Measurements from ENCODE around the gene ACTG1.
"Not testable (repeated sequence)": the region's sequence is repeated elsewhere in the genome, so short reads cannot be mapped to it uniquely, and the experiment has no call there.

ACTG1 gene

DNA sequence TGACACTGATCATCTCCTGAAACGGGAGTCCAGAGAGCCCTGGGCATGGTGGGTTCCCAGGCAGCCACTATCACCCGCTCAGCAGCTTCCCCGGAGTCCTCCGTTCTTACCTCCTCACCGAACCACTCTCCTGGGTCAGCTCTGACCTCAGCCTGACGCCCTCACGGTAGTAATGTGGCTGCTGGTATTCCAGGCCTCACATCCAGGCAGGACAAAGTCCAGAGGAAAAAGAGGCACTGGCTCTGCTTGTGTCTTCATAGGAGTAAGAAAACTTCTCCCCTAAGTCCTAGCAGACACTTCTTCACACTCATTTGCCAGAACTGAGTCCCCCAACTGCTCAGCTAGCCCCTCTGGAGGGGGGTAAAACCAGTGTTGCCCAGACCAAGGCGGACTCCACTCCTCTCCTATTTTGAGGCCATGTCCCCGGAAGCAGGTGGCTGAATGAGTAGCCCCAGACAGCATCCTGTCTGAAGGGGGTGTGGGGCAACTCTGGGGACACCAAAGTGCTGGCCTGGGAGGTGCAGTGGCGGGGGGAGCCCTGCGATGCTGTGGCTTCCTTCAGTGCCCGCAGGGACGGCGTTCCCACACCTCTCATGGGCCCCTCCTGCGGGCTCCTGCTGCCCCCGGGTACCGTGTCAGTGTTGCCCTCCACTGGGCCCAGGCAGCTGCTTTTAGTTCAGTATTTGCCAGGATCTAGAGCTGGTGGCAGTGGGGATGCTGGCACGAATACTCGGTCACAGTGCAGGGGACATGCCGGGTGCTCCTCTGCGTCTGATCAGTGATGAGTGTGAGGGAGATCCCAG is 20.9 kb upstream of the ACTG1 start:
- no peak for DNase-seq (ENCODE audit: extremely low read depth in 1 of 2, low read depth in 1 of 2)

GRCh38 chr17:81532490-81533287 is 20.1 kb upstream of the ACTG1 start:
- DNase-seq (ENCODE audit: extremely low read depth in 1 of 2, low read depth in 1 of 2), result no peak

- DNase-seq (ENCODE audit: extremely low read depth in 1 of 2, low read depth in 1 of 2), result not testable (repeated sequence)
These were observed 19.4 kb upstream of the ACTG1 start for GRCh38 chr17:81531998-81532404.

- not testable (repeated sequence) for DNase-seq (ENCODE audit: extremely low read depth in 1 of 2, low read depth in 1 of 2)
These were observed 18.4 kb upstream of the ACTG1 start for GRCh38 chr17:81531013-81531412.

DNA sequence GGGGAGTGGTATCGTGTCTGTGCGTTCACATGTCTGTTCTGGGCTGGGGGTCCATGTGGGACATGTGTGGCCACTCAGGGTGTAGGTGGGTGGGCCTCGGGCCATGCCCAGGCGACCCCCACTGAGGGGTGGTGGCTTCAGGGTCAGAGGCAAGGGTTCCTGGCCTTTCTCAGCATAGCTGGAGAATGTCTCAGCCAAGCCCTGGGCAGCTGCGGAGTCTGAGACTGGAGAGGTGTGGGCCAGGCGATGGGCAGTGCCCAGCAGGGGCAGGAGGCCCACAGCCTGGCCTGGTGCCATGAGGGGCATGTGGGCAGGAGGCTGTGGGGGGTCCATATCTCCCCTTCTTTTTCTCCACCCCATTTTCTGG is 16.8 kb upstream of the ACTG1 start:
- DNase-seq (ENCODE audit: extremely low read depth in 1 of 2, low read depth in 1 of 2), result no peak

DNA sequence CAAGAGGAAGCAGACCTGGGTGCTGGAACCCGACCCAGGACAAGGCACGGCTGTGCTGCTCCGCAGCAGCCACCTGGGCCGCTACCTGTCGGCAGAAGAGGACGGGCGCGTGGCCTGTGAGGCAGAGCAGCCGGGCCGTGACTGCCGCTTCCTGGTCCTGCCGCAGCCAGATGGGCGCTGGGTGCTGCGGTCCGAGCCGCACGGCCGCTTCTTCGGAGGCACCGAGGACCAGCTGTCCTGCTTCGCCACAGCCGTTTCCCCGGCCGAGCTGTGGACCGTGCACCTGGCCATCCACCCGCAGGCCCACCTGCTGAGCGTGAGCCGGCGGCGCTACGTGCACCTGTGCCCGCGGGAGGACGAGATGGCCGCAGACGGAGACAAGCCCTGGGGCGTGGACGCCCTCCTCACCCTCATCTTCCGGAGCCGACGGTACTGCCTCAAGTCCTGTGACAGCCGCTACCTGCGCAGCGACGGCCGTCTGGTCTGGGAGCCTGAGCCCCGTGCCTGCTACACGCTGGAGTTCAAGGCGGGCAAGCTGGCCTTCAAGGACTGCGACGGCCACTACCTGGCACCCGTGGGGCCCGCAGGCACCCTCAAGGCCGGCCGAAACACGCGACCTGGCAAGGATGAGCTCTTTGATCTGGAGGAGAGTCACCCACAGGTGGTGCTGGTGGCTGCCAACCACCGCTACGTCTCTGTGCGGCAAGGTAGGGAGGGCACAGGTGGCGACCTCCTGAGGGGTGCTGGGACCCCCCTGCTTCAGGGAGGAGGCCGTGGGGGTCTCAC is 16.2 kb upstream of the ACTG1 start:
- DNase-seq (ENCODE audit: extremely low read depth in 1 of 2, low read depth in 1 of 2), result no peak

GRCh38 chr17:81528384-81528650 is 15.7 kb upstream of the ACTG1 start:
- no peak for DNase-seq (ENCODE audit: extremely low read depth in 1 of 2, low read depth in 1 of 2)

DNA sequence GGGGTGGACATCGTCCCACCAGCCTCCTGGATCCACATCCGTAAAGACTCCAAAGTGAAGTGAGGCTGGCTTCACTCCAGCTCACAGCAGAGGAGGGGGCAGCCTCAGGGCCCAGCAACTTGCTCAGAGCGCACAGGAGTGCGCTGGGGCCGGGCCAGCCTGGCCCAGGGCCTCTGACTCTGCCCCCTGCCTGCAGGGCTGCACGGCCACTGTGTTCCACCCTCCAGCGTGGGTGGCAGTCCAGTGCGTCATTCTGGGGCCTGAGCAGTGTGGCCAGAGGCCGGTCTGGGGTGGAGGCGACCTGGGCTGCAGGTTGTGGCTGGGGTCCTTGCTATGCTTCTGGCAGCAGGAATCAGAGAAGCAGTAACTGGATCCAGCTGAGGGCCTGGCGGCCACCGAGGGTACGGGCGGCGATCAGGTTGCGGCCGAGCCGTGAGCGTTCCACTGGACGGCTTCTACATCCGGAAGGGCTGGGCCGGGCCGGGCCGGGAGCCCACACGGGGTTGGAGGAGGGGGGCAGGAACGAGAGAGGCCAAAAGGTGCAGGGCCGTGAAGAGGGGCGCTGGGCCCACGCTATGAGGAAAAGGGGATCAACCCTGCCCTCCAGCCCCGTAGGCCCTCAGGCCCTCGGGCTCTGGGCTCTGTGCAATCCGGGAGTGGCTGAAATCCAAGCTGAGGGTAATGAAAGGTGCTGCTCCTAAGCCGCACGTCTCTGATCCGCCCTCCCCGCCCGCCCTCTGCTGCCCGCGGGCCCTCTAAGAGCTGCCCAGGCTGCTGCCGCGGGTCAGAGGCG is 15.2 kb upstream of the ACTG1 start, which contains the start of gene FSCN2:
Gene FSCN2 (plus strand): TSS at position 787 of the 793 bp plus-strand sequence. CDS start 155 bp downstream, outside the sequence.
- no peak for DNase-seq (ENCODE audit: extremely low read depth in 1 of 2, low read depth in 1 of 2)

DNA sequence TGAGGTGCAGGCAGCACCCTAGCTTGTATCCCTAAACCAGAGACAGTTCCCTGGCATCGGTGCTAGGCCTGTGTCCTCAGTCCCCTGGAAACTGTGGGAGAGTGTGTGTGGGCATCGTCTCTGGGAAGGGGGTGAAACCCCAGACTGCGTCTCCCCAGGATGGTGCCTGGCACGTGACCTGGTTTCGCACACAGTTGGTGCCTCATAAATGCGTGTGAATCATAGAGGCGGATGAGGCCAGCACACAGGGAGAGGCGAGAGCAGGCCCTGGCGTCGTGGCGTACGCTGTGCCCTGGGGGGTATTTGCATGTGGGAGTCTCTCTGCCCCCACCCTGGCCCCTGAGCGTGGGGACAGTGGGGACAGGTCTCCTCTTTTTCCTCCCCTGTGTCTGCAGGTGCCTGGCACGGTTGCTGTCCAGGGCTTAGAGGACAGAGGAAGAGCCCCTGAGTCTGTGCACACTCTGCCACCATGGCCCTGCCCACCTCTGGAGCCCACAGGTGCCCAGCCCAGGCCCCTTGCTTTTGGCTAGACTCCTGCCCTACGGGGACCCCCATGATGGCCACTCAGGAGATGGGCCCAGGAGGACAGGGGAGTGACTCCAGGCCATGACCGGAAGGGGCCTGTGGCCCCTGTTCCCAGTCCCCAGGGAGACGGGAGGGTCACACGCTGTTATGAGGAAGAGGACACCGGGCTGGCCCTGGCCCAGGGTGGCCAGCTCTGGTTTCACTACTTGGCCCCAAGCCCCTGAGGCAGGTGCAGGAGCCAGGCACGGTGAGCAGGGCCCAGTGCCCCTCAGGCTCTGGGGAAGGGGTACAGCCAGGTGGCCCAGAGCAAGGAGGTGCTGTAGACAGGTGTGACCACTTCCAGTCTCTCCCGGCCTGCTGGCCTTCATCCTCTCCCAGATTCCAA is 14.3 kb upstream of the ACTG1 start:
- no peak for DNase-seq (ENCODE audit: extremely low read depth in 1 of 2, low read depth in 1 of 2)

GRCh38 chr17:81524865-81525159 is 12.2 kb upstream of the ACTG1 start:
- DNase-seq (ENCODE audit: extremely low read depth in 1 of 2, low read depth in 1 of 2), result no peak

DNA sequence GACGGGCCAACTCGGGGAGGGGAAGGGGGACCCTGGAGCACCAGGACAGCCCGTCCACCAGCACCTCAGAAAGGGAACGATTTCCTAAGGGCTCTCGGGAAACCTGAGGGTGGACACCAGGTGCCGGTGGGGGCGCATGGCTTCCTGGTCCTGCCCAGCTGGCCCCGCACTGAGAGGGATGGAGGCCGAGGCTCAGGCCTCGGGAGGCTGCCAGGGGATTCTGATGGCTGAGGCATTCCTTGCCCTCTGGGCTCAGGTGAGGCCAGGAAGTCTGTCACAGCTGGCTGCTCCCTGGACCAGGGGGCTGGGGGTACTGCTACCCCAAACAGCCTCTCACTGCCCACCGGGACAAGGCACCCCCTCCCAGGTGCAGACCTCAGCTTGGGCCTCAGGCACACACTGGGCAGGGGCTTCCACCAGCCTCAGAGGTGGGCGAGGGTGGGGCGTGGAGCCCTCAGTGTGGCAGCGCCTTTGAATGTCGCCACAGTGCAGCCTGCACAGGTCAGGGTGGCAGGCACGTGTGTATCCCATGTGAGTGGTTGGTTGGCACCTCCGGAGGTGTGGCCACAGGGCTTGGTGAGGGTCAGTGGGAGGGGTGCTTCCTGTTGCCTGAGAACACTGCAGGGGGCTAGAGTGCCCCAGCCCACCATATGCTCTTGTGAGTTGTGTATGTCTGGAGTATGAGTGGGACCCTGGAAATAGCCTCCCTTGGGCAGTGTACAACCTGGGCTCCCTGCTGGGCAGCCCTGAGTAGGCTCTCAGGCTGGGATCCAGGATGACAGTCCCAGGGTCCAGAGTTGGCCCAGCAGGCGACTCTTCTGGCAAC is 11.7 kb upstream of the ACTG1 start:
- no peak for DNase-seq (ENCODE audit: extremely low read depth in 1 of 2, low read depth in 1 of 2)

DNA sequence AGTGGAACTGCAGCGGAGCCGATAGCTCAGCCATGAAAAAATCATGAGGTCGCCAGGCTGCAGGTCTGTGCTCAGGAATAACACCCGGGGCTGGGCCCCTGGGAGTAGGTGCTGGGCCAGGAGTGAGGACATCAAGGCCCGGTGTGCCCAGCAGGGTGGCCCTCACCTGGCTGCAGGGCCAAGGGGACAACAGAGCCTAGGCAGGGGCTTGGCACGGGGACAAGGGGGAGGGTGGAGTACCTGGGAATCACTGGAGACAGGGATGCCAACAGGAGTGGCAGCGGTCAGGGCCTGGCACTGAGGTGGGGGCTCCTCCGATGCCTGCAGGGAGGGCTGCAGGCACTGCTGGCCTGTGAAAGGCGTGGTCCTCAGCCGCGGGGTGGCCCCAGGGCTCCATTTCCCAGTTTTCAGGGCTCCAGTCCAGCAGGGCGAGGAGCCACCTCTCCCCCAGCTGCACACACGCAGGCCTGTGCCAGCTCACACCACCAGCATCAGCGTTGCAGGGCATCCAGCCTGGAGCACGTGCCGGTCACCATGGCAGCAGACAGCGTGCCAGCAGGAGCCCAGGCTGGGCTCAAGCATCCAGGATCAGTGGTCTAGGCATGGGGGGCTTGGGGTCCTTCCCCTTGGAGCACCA is 10.9 kb upstream of the ACTG1 start:
- DNase-seq (ENCODE audit: extremely low read depth in 1 of 2, low read depth in 1 of 2), result no peak

GRCh38 chr17:81522491-81523401 is 10.1 kb upstream of the ACTG1 start:
- DNase-seq (ENCODE audit: extremely low read depth in 1 of 2, low read depth in 1 of 2), result no peak

DNA sequence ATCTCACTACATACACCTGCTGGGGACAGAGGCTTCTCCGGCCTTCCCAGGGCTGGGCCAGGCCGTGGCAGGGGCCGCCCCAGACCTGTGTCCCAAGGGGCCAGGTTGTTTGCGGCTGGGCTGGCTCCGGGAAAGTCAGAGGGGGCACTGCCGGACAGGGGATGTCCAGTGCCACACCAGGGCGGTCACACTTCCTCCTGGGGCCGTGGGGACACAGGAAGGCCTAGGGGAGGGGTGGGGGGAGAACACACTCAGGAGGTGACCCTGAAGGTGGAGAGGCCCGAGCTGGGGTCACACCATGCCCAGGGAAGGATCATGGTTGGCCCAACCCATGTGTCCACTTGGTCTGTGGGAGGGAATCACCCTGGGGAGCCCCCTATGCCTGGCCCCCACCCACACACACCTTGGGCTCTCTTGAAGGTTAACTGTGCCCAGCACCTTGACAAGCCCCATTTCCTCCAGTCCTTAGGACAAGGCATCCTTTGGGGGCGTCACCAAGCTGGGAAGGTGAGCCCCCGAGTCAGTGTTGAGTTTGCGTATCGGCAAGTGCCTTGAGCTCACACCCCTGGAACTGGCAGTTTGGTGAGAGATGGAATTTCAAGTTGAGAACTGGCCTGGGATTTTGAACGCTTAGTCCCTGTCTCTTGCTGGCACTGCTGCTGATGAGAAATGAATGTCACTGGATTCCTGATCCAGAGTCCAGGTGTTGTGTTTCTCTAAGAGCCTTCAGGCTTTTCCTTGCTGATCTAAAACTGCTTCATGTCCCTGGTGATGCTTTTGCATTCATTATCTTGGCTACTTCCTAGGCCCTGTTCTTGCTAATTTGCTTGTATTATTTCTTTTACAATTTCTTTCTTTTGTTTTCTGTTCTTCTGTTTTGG is 7.7 kb upstream of the ACTG1 start:
- no peak for DNase-seq (ENCODE audit: extremely low read depth in 1 of 2, low read depth in 1 of 2)

DNA sequence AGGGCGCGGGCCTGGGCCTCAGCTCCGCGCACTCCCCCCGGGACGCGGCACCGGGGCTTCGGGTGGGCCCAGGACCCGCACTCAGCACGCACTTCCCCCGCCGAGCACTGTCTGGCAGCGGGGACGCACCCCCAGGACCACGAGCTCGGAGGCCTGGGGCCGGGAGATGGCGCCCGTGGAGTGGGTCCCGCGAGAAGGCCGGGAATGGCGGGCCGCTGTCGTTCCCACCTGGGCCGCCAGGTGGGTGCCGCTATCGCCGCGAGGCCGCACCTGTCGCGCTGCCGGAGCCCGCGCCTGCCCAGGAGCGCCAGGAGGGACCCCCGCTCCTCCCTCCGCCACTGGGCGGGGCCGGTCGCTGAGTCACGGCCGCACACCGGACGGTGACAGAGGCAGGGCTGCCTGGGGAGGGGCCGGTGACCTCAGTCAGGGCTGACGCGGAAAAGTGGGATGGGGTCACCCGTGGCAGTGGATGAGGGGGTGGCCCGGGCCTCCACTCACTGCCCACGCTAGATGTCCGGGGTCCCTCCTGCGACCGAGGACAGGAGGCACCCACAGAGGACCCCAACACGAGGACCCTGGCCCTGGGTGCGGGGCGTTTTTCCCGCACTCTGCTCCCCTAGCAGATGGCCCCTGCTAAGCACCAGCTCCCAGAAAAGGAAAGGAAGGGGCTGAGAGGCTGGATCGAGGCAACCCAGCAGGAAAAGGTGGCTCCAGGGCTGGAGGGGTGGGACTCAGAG is 6.9 kb upstream of the ACTG1 start:
- peak in 1 of 2 donors; percentile 47 for DNase-seq (ENCODE audit: extremely low read depth in 1 of 2, low read depth in 1 of 2)

DNA sequence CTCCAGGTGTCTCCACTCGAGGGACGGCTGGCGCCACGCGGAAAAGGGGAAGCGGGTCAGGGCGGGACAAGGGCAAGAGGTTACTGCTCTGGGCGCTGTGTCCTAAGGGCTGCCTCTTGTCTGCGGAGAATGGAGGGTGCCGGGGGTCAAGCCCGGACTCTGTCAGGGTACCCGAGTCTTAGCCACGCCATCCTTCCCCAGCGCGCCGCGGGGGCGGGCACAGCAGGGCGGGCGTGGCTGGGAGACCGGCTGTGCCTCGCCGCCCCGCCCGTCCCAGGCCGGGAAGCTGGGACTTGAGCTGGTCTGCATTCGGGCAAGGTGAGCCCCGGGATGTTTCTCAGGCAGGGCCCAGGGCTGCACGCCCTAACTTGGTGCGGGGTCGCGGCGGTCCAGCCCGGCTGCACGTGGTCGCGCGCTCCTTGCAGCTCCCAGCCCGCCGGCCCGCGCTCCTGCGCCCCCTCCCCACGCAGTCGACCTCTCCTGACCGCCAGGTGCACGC is 6.2 kb upstream of the ACTG1 start:
- DNase-seq (ENCODE audit: extremely low read depth in 1 of 2, low read depth in 1 of 2), result no peak
